K562 (cell line): Measurements from ENCODE around the gene KLHL8. TPM values are rescaled to one million over a fixed set of nuclear protein-coding genes. Genes with fewer than 3 reads are reported as not detected.
A peak's percentile ranks its signal among the peaks of the same experiment; 100 is the strongest.

ENCODE experiments used
- CBX2 ChIP-seq: fragments of 200-600 bp; sonication (generic); IDR thresholded peaks from one replicate; pipeline ENCODE4 v1.6.1; 2012; ENCODE audit warnings: mild to moderate bottlenecking, low read length, inconsistent platforms; ENCODE audit not compliant: insufficient read depth, poor library complexity, severe bottlenecking
- EGR1 ChIP-seq: fragments of 450-650 bp; conservative IDR thresholded peaks from 2 replicates; pipeline ENCODE4 v1.6.1; 2017; ENCODE audit warnings: mild to moderate bottlenecking
- ERF ChIP-seq: fragments of 450-650 bp; formaldehyde crosslinking; IDR thresholded peaks from 2 replicates; pipeline ENCODE4 v1.4.0; 2020; ENCODE audit warnings: mild to moderate bottlenecking, mixed read lengths
- ETV6 ChIP-seq, 3 experiments: fragments of 150-350 bp in 1 of 3; sonication (generic) in 1 of 3; formaldehyde crosslinking in 1 of 3; IDR thresholded peaks; 2 replicates each; pipeline versions ENCODE4 v1.6.1 to v1.8.0; 2014 to 2022; ENCODE audit warnings: borderline replicate concordance in 2 of 3, low read depth in 2 of 3, antibody characterized with exemption in 1 of 3, low read length in 1 of 3, mild to moderate bottlenecking in 1 of 3, missing genetic modification reagents in 1 of 3
- HDAC6 ChIP-seq: IDR thresholded peaks from 2 replicates; pipeline ENCODE4 v1.6.1; 2012; ENCODE audit warnings: low read depth, mild to moderate bottlenecking, control low read depth, inconsistent platforms, low read length, moderate library complexity
- HMGXB4 ChIP-seq: sonication (generic); formaldehyde crosslinking; IDR thresholded peaks from 2 replicates; pipeline ENCODE4 v1.8.1; 2023; ENCODE audit warnings: mild to moderate bottlenecking, missing genetic modification reagents
- ILF3 ChIP-seq: fragments of 450-650 bp; IDR thresholded peaks from 2 replicates; pipeline ENCODE4 v1.6.1; 2018; ENCODE audit warnings: antibody characterized with exemption, mild to moderate bottlenecking, moderate library complexity, borderline replicate concordance
- MAFG ChIP-seq: fragments of 450-650 bp; conservative IDR thresholded peaks from 2 replicates; pipeline ENCODE4 v1.6.1; 2016; ENCODE audit warnings: missing genetic modification characterization, missing compliant biosample characterization
- MTA2 ChIP-seq: fragments of 450-650 bp; IDR thresholded peaks from 2 replicates; pipeline ENCODE4 v1.6.1; 2016; ENCODE audit warnings: low read depth
- NBN ChIP-seq: fragments of 450-650 bp; IDR thresholded peaks from 2 replicates; pipeline ENCODE4 v1.6.1; 2016; ENCODE audit warnings: low read depth, mild to moderate bottlenecking
- NFATC3 ChIP-seq: fragments of 450-650 bp; IDR thresholded peaks from 2 replicates; pipeline ENCODE4 v1.6.1; 2017; ENCODE audit warnings: mild to moderate bottlenecking
- NONO ChIP-seq, 2 experiments: fragments of 200-400 bp in 1 of 2; fragments of 450-650 bp in 1 of 2; formaldehyde crosslinking in 1 of 2; IDR thresholded peaks; 2 replicates each; pipeline ENCODE4 v1.6.1; 2017; ENCODE audit warnings: low read depth in 2 of 2, mild to moderate bottlenecking in 2 of 2, moderate library complexity in 2 of 2, low read length in 1 of 2
- POU5F1 ChIP-seq: fragments of 150-350 bp; IDR thresholded peaks from 2 replicates; pipeline ENCODE4 v1.6.1; 2014; ENCODE audit warnings: borderline replicate concordance, low read length, low read depth, mild to moderate bottlenecking; ENCODE audit not compliant: partially characterized antibody
- RAD21 ChIP-seq, 2 experiments: fragments of 250-450 bp in 1 of 2; fragments of 450-650 bp in 1 of 2; sonication (Bioruptor Pico) in 1 of 2; formaldehyde crosslinking in 1 of 2; IDR thresholded peaks in 1 of 2; conservative IDR thresholded peaks in 1 of 2; 2 replicates each; pipeline versions ENCODE4 v1.4.0 to v1.8.0; 2020 to 2022; ENCODE audit warnings: mild to moderate bottlenecking in 2 of 2, moderate library complexity in 1 of 2
- RB1 ChIP-seq: fragments of 450-650 bp; IDR thresholded peaks from 2 replicates; pipeline ENCODE4 v1.6.1; 2017; ENCODE audit warnings: low read depth, mild to moderate bottlenecking
- SLC30A9 ChIP-seq: fragments of 250-450 bp; sonication (Bioruptor Pico); IDR thresholded peaks from 2 replicates; pipeline ENCODE4 v1.8.0; 2022; ENCODE audit warnings: mild to moderate bottlenecking, moderate library complexity
- TCF3 ChIP-seq: sonication (generic); formaldehyde crosslinking; IDR thresholded peaks from 2 replicates; pipeline ENCODE4 v1.4.0; 2020; ENCODE audit warnings: mild to moderate bottlenecking, missing genetic modification reagents
- TEAD1 ChIP-seq, 2 experiments: fragments of 450-650 bp in 1 of 2; sonication (generic) in 1 of 2; formaldehyde crosslinking; IDR thresholded peaks; 2 replicates each; pipeline versions ENCODE4 v1.4.0 to v1.8.0; 2020 to 2022; ENCODE audit warnings: mild to moderate bottlenecking in 2 of 2, missing genetic modification reagents in 1 of 2
- TFE3 ChIP-seq: fragments of 450-650 bp; formaldehyde crosslinking; IDR thresholded peaks from 2 replicates; pipeline ENCODE4 v1.4.0; 2020; ENCODE audit warnings: mild to moderate bottlenecking, mixed read lengths
- ZNF124 ChIP-seq: sonication (generic); formaldehyde crosslinking; IDR thresholded peaks from 2 replicates; pipeline ENCODE4 v1.8.1; 2022; ENCODE audit warnings: missing genetic modification reagents
- ZNF277 ChIP-seq: fragments of 250-450 bp; sonication (Bioruptor Pico); IDR thresholded peaks from 2 replicates; pipeline ENCODE4 v1.8.0; 2022; ENCODE audit warnings: inconsistent platforms, mild to moderate bottlenecking, moderate library complexity, borderline replicate concordance
- ZNF668 ChIP-seq: fragments of 250-450 bp; sonication (Bioruptor Pico); IDR thresholded peaks from 2 replicates; pipeline ENCODE4 v1.8.0; 2022; ENCODE audit warnings: mild to moderate bottlenecking, inconsistent platforms
- ZNF77 ChIP-seq: fragments of 250-450 bp; sonication (Bioruptor Pico); IDR thresholded peaks from 2 replicates; pipeline ENCODE4 v1.5.0; 2020
- polyA plus RNA-seq, 8 experiments: library from polyadenylated mRNA; depleted of rRNA in 4 of 8; stranded (reverse) in 5 of 8; unstranded in 3 of 8; fragments of >200 nt; fragmentation: Nextera tagmentation in 2 of 8; fragmentation: Illumina TruSeq in 1 of 8; extraction: Ambion mirVana in 2 of 8; extraction: Trizol in 1 of 8; gene quantifications; 2 replicates each; pipeline versions ENCODE4 v1.2.1 to v1.2.3, GENCODE V29; 2011 to 2014; ENCODE audit warnings: inconsistent platforms in 1 of 8, missing spikeins in 1 of 8
- total RNA-seq, 7 experiments: library from RNA; depleted of rRNA in 6 of 7; stranded (reverse); fragments of >200 nt in 6 of 7; fragmentation: Illumina TruSeq in 2 of 7; extraction: Trizol in 2 of 7; gene quantifications; 2 replicates each; pipeline versions ENCODE4 v1.2.1 to v1.2.3, GENCODE V29; 2011 to 2021; ENCODE audit warnings: low replicate concordance in 1 of 7
- TF ChIP-seq, protein P1 (sequence below): fragments of 250-450 bp; sonication (Bioruptor Pico); IDR thresholded peaks from 2 replicates; pipeline ENCODE4 v1.9.0; 2021; ENCODE audit warnings: mild to moderate bottlenecking

Gene KLHL8
- total and polyA plus RNA-seq, 9 of the 15 experiments (the other 6 are each of a cell fraction or from before 2014, with no cell fraction given) = 8.7 to 25.3 (median 15.7) TPM

DNA sequence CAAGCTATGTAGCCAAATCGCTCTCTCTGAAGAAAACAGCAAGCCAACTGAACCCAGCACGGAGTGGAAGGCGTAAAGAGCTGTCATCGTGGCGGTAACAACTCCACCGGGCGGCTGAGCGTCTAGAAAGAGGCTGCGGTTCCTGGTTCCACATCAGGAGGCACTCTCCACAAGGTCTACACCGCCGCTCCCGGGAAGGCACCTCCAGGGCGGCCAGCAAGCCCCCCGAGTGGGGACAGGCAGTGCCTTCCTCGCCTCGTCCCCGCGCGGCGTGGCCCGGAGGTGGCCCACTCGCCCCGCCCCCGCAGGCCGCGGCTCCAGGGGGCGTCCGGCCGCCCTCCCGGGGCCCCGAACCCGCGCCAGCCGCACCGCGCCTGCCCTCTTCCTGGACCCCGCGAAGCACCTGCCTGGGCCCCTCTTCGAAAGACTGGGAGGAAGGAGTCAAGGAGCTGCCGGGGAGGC is 755 bp downstream of the KLHL8 start (continued):
- no peak for TF ChIP-seq TFE3 (CRISPR knock-in tag)
- TF ChIP-seq RAD21 (CRISPR knock-in tag; conservative IDR thresholded peaks at IDR 0.05 in 1 of 2, IDR thresholded peaks at IDR 0.05 in 1 of 2) = 0 out of 4 replicates have a peak, but pooled peaks of 1 of the 2 experiments have one; percentile 10
- TF ChIP-seq ZNF124 = no peak; the same call in 1 of the 2 replicates
- no peak for TF ChIP-seq MTA2
- no peak for TF ChIP-seq ZNF277 (CRISPR knock-in tag)
- no peak for TF ChIP-seq ZNF668
- TF ChIP-seq TCF3 = no peak
- TF ChIP-seq SLC30A9 (CRISPR knock-in tag) = no peak
- TF ChIP-seq, protein P1, sequence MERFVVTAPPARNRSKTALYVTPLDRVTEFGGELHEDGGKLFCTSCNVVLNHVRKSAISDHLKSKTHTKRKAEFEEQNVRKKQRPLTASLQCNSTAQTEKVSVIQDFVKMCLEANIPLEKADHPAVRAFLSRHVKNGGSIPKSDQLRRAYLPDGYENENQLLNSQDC (CRISPR knock-in tag) = no peak
- TF ChIP-seq ILF3 = no peak
- peak; percentile 35; the same call in 1 of the 2 replicates for TF ChIP-seq EGR1
- no peak for TF ChIP-seq ETV6 (IDR thresholded peaks at IDR 0.05; ENCODE audit: borderline replicate concordance in 1 of 2, low read depth in 2 of 2, low read length in 1 of 2)
- no peak for TF ChIP-seq ETV6 (CRISPR knock-in tag; IDR thresholded peaks at IDR 0.05; ENCODE audit: borderline replicate concordance)
- peak in 1 of 2 experiments; percentile 42; a peak in 1 of 4 replicates for TF ChIP-seq TEAD1 (CRISPR knock-in tag; IDR thresholded peaks at IDR 0.05)
- no peak for TF ChIP-seq ERF (CRISPR knock-in tag)
- TF ChIP-seq MAFG (tag) = no peak
- no peak for TF ChIP-seq NFATC3
- TF ChIP-seq ZNF77 = no peak
- no peak for TF ChIP-seq HDAC6
- TF ChIP-seq CBX2 = no peak
- peak; percentile 88; the same call in 1 of the 2 replicates for TF ChIP-seq HMGXB4 (CRISPR knock-in tag)
- no peak for TF ChIP-seq POU5F1
- 0 out of 2 replicates have a peak, but pooled peaks have one; percentile 11 for TF ChIP-seq RB1
- TF ChIP-seq NBN = no peak
- peak in 1 of 2 experiments; percentile 59; a peak in 1 of 4 replicates for TF ChIP-seq NONO (IDR thresholded peaks at IDR 0.05; ENCODE audit: low read depth in 2 of 2, low read length in 1 of 2)
